Cerebellar nuclear complex (tissue), 1 donor: ENCODE measurements around the gene APEH.
"Not testable (repeated sequence)": the region's sequence is repeated elsewhere in the genome, so short reads cannot be mapped to it uniquely, and the experiment has no call there.

Source experiments
- DNase-seq, 2 experiments: peaks; one replicate each; lab custom pipeline; 2025; lab: John Stamatoyannopoulos, UW

The APEH gene

GRCh38 chr3:49690856-49691255 lies 16.7 kb downstream of the APEH start:
- DNase-seq: not testable (repeated sequence)

- DNase-seq: not testable (repeated sequence)
These were observed 17.3 kb downstream of the APEH start for GRCh38 chr3:49691481-49691880.

DNA sequence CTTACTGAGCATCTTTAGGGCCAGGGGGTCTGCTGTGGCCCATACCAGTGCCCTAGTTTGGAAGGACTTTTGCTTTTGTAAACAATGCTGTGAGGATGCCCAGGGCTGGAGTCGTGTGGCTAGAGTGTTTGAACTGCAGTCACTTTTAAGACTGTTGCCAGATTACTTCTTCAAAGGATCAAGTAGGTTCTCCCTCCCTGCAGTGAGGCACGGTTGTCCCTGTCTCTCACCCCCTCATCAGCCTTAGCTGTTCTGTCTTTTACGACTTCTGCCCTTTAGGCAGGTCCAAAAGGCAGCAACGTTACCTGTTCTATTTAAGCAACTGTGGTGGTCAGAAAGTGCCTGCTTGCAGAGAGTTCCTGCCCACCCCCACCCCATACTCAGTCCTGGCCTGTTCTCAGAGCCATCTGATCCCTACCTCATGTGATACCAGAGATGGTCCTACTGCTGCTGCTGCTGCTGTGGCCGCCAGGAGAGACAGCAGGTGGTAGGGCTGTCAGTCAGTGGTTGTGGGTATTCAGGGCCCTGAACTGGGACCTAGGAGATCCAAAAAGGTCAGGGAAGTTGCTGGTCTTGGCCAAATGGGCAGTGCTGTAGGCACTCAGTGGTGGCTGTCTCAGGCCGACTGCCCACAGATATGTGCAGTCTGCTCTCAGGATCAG lies 20.4 kb downstream of the APEH start:
- not testable (repeated sequence) for DNase-seq

- DNase-seq: not testable (repeated sequence)
These were observed 21.3 kb downstream of the APEH start for GRCh38 chr3:49695350-49696015.

GRCh38 chr3:49699281-49699979 lies 25.3 kb downstream of the APEH start:
- no peak for DNase-seq

- DNase-seq: no peak
These were observed 25.9 kb downstream of the APEH start for GRCh38 chr3:49700014-49700413.

DNA sequence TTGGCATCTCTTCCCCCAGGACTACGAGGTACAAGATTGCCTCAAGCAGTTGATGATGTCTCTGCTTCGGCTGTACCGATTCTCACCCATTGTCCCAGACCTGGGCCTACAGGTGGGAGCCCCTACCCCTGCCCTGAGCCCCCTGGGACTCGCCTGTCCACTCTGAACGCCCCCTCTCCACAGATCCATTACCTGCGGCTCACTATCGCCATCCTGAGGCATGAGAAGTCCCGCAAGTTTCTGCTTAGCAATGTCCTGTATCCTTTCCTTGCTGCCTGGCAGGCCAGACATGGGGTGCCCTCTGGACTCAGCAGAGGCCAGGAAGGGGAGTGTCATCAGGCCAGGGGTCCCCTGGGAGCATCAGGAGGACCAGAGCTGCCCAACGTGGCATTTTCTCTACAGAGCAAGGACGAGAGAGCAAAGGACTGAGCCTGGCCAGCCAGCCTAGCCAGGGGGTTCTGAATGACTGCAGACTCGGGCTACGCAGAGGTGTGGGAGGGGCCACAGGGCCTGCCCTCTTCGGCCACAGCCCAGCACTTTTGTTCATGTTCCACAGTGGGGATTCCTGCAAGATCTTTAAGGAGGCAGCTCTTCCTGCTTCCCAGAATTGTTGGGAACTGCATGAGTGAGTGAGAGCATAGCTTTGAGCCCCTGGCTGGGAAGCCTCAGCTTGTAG lies 26.4 kb downstream of the APEH start:
- no peak for DNase-seq

GRCh38 chr3:49701388-49702077 lies 27.4 kb downstream of the APEH start:
- DNase-seq: no peak

DNA sequence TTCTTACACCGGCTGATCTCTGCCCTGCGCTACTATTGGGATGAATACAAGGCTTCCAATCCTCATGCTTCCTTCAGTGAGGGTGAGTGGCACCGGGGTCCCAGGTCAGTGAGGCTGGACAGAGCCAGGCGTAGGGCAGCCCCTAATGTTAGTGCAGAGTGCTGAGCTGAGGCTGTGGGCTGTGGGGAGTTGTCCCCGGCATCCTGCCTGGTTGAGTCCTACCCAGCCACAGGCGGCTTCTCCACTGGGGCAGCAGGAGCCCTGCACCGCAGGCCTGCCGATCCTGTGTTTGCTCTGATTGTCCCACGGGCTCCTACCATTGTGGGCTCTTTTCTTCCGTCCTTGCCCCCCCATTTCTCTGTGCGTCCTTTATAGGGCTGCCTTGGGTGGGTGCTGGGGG lies 28.5 kb downstream of the APEH start:
- DNase-seq: no peak

DNA sequence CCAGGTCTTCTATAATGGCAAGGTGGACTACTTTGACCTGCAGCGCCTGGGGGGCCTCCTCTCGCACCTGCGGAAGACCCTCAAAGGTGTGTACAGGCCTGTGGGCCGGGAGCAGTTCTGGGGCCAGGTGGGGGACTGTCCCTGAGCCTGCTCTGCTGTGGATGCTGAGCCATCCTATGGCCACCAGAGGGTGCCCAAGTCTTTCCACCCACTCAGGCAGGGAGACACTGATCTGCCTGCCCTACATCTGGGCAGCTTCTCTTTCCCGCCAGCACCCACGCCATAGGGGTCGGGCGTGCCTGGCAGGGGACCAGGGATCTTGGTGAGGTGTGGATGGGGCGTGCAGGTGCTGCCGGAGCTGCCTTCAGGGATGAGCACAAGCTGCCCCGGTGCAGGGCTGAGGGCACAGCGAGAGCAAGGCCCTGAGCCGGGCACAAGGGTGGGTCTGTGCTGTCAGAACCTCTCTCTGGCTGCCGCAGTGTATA lies 29.3 kb downstream of the APEH start:
- DNase-seq: no peak

DNA sequence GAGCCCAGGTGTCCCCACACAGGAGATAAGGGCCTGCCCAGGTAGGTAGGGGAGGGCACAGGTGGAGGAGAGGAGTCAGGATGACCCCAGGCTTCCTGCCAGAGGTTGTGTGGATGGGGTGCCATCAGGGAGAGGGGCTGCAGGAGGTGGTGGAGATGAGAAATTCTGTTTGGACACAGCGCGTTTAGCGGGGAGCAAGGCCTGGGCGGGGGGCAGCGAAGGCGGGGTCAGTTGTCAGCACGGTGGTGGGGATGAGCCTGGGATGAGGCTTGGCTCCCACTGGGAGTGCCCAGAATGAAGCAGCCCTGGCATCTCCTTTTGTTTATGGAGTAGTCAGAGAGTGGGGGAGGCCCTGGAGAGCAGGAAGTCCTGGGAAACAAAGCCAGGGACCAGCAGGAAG lies 29.8 kb downstream of the APEH start:
- no peak for DNase-seq

DNA sequence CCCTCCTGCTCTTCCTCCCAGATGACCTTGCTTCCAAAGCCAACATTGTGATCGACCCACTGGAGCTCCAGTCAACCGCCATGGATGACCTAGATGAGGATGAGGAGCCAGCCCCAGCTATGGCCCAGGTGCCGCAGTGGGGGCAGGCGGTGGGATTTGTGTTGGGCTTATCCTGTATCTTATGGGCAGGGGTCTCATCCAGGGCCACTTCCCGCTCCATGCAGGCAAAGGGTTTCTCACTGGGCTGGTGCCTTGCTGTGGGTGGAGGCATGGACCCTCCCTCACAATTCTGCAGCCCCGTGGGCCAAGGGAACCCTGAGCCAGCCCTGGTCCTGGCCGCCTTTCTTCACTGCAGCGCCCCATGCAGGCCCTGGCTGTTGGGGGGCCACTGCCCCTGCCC lies 30.5 kb downstream of the APEH start:
- no peak for DNase-seq

- DNase-seq: no peak
These were observed 31.3 kb downstream of the APEH start for GRCh38 chr3:49705390-49705960.

- DNase-seq: no peak
These were observed 32.4 kb downstream of the APEH start for GRCh38 chr3:49706456-49707112.

- no peak for DNase-seq
These were observed 32.9 kb downstream of the APEH start for GRCh38 chr3:49707113-49707480.

GRCh38 chr3:49709852-49710251 lies 35.7 kb downstream of the APEH start:
- no peak for DNase-seq

DNA sequence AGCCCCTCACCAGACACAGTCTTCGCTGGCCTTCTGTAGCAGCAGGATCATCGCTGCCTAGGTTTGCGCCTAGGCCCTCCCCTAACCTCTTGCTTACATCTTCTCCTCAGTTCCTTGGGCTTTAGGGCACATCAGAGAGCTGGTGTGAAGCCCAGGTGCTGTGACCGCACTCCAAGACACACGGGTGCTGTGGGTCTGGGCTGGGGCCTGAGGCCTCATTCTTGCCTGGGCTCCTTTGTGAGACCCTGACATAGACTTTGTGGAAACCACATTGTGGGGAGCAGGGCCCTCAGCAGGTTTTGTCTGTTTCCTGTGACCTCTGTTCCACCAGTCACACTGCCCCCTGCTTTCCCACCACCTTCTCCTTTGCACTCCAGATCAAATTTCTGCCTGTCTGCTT lies 37.3 kb downstream of the APEH start:
- DNase-seq: no peak

- no peak for DNase-seq
These were observed 38.0 kb downstream of the APEH start for GRCh38 chr3:49712166-49712565.

DNA sequence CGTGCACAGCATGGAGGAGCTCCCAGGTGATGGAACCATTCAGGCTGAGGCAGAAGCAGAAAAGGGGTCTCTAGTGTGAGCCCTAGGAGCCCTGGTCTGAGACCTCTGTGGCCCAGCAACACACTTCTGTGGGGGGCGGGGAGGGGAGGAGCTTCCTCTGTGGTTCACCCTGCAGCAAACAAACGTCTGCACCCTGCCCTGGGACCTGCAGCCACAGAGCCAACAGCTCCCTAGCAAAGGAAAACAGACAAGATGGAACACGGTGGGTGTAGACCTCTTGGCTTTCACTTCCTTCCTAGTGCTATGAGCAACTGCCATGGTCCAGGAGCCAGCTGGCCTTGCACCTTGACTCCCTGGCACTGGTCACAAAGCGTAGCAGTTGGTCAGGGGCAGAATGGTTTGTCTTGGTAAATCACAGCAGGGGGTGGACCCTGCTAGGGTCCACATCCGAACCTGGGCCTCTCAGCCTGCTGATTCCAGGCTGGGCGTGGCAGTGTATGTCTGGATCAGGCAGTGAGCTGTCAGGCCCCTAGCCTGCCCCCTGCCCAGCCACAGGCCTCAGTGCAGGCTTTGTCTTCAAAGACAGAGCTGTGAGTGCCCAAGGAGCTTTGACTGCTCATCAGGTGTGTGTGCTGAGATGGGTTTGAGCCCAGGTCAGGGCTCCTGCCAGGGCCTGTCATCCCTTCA lies 38.6 kb downstream of the APEH start:
- no peak for DNase-seq

- DNase-seq: no peak
These were observed 39.4 kb downstream of the APEH start for GRCh38 chr3:49713336-49714105.
